GM21528 (cell line): Measurements from ENCODE around the gene KCNA10.
"Not testable (repeated sequence)": the region's sequence is repeated elsewhere in the genome, so short reads cannot be mapped to it uniquely, and the experiment has no call there.

ENCODE experiments used
- ATAC-seq: cut with Tn5 transposase; IDR thresholded peaks from one replicate; pipeline ENCODE4 v1.9.1; 2021; ENCODE audit warnings: mild to moderate bottlenecking, moderate library complexity; ENCODE audit not compliant: unreplicated experiment, low FRiP score

Gene KCNA10

DNA sequence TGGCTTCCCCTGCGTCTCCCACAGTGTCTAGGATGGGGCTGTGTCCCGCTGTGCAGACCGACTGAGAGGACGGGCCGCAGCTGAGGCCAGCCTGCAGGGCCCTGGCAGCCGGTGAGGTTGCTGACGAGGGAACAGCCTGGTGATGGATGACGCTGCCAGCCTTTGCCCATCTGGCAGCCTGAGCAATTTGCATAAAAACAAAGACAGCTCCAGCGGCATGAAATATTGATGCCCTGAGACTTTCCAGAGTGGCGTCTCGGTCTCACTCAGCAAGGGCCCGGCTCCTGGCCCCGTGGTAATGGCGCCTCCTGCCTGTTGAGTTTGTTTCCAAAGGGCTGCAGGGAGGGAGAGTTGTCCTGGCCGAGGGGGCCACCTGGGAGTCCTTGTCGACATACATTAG is 19.1 kb upstream of the KCNA10 start:
- no peak for ATAC-seq

- ATAC-seq: no peak
Measured at GRCh38 chr1:110535985-110536384, 17.0 kb upstream of the KCNA10 start.

DNA sequence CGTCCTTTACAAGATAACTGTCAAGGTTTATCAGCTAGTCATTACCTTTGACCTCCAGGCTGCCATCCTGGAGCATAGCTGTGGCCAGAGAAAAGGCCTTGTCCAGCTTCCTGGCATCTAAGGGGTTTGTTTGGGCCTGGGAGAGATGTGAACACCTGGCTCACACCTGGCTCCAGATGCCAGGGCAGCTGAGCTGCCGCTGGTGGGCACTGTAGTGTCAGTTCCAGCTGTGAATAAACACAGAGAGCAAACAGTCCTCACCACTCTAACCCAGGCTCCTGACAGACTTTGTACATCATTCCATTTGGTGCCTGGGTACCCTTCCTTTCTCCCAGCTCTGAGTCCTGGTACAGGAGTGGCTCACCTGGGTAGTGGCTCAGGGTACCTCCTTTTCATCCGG is 14.3 kb upstream of the KCNA10 start:
- ATAC-seq: no peak

DNA sequence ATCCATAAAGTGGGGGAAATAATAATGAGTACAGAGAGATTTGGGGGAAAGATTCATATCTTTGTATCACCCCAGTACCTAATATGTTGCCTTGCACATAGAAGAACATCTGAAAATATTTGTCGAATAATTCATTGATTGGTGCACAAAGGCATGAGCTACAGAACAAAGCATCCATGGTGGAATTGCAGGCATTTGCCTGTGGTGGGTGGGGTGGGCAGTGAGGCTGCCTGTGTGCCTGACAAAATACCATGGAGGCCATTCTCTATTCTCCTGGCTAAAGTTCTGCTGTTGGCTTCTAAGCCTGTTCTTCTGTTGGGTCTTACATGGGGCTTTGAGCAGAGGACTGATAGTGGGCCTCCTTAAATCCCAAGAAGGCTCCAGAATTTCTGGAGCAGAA is 10.0 kb upstream of the KCNA10 start:
- ATAC-seq: no peak

- ATAC-seq: no peak
Measured at GRCh38 chr1:110526201-110526780, 7.3 kb upstream of the KCNA10 start.

DNA sequence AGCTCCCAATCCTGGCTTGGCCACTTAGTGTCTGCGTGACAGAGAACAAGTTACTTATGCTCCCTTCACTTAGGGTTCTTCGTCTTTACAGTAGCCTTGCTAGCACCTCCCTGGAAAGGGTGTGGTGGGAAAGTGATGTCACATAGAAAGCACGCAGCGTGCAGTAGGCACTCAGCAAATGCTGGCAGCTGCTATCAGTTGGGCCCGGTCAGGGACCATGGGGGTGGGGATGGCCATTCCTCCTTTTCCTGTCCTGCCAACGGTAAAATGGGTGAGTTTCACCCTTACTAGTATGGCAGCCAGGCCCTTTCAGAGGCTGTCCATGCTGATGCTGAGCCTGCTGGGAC is 6.2 kb upstream of the KCNA10 start:
- ATAC-seq: no peak

- ATAC-seq: no peak
Measured at GRCh38 chr1:110524311-110525248, 5.6 kb upstream of the KCNA10 start.

DNA sequence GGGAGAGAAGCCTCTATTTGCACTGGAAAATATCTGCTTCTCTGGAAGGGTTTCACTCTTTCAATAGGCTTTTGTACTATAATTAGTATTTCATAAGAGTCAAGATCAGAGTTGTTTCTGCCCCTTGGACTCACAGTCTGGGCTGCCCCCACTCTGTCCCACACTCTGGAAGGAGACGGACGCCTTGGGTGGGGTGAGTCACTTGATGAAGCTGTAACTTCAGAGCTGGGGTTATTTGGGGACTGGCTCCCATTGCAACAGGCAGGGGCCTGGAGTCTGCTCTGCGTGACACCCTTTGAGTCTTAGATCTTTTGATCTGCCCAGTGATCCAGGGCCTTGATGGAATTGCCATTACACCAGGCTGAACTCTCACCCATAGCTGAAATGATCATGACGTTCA is 4.0 kb upstream of the KCNA10 start:
- ATAC-seq: no peak

GRCh38 chr1:110522560-110522959 is 3.6 kb upstream of the KCNA10 start:
- no peak for ATAC-seq

DNA sequence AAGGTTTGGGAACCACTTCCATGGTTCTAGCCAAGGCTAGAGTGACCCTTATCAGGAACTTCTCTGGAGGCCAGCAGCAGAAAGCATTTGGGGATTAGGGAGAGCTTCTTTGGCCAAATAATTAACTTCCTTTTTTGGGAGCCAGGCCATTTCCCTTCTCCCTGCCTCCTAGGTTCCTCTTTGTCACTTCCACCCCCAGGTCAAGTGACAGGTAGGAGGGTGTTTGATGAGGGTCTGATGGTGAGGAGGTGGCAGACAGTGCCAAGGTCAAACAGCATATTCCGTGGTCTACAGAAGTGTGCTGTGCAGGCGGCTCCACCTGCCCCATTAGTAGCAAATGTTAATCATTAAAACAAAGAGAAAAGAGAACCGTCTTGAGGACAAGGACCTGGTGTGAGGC is 1.9 kb upstream of the KCNA10 start:
- no peak for ATAC-seq

GRCh38 chr1:110515891-110516290 is 3.1 kb downstream of the KCNA10 start:
- ATAC-seq: no peak

GRCh38 chr1:110515041-110515440 is 3.9 kb downstream of the KCNA10 start:
- no peak for ATAC-seq

DNA sequence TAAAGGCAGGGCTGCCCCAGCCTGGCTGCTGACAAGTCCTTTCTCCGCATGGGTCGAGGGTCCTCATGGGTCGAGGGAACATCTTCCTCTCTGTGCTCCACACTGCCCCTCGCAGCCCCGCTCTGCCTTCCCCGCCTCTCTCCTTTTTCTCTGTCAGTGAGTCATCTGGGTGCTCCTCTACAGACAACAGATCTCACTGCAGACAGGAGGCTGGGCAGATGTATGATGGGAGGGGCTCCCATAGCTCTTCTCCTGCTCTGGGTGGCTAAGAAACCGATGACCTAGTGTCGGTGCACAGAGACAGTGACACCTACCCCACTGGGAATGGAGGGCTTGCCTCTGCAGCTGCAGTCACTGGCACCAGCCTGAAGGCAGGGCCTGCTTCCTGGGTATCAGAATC is 5.5 kb downstream of the KCNA10 start:
- ATAC-seq: no peak

GRCh38 chr1:110511436-110511835 is 7.5 kb downstream of the KCNA10 start:
- no peak for ATAC-seq

- ATAC-seq: not testable (repeated sequence)
Measured at GRCh38 chr1:110510921-110511320, 8.1 kb downstream of the KCNA10 start.

- no peak for ATAC-seq
Measured at GRCh38 chr1:110509655-110510054, 9.3 kb downstream of the KCNA10 start.

- ATAC-seq: no peak
Measured at GRCh38 chr1:110508028-110508940, 10.7 kb downstream of the KCNA10 start.

DNA sequence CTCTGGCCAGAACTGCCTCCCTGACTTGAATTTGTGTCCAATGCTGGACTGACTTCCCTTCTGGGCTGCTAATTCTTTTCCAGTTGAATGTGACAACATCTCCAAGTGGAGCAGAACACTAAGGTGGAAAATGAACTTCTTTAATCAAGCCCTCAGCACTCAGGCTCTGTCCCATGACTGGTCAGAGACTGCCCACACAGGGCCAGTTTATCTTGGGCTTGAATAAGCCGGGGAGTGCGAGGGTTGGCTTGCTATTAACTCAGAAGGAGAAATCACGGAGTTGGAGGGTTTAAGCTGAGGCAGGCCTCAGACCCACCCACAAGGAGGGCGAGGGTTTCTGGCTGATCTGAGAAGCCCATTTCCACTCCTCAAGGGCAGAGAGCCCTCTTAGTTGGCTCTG is 12.4 kb downstream of the KCNA10 start:
- no peak for ATAC-seq

GRCh38 chr1:110505596-110505995 is 13.4 kb downstream of the KCNA10 start:
- no peak for ATAC-seq

GRCh38 chr1:110504226-110504625 is 14.7 kb downstream of the KCNA10 start:
- ATAC-seq: no peak

GRCh38 chr1:110503471-110503870 is 15.5 kb downstream of the KCNA10 start:
- no peak for ATAC-seq
